ENCODE results near the gene PDGFB. TPM values are rescaled to one million over a fixed set of nuclear protein-coding genes. Genes with fewer than 3 reads are reported as not detected.

Gene PDGFB
- total RNA-seq, 1 donor, result 0.27 TPM

- peak in 1 of 3 donors; percentile 51 for DNase-seq (ENCODE audit: low read depth in 2 of 3, low spot score in 2 of 3)
These were observed 2.8 kb downstream of the PDGFB start for GRCh38 chr22:39241794-39242594.

- DNase-seq (ENCODE audit: low read depth in 2 of 3, low spot score in 2 of 3), result peak in 1 of 3 donors; percentile 24
These were observed 3.7 kb downstream of the PDGFB start for GRCh38 chr22:39240831-39241793.

DNA sequence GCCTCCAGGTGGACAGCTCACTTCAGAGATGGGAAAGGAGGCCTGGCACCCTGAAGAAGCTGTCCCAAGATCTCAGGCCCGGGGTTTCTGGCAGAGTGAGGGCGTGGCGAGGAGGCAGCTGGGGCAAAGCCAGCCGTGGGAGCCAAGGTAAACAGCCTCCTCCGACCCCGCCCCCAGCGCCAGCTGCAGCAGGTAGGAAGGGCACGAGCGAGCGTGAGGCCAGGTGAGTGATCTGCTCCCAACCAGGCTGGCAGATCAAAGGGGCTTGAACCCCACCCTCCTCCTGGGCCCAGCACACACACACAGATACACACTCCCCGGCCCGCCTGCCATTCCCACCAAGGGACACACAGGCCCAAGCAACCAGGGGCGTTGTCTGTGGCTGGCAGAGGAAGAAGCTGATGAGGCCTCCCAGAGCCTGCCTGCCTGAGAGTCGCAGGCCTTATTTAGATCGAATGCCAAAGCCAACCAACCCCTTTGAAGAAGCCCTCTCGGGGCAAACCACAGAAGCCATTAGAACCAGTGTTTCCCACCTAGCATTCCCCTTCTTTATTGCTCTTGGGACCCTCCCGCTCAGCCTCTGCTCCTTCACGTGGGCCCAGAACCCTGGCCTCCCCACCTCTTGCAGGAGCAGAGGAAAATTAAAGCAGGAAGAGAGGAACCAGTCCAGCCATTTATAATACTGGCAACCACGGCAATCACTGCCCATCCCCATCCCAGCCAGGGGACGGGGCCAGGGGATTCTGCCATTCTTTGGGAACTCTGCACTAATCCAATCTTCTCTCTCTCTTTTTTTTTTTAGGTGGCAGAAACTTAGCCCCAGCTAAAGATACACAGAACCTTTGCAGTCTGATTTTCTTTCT, 5.0 kb downstream of the PDGFB start:
- peak in 1 of 3 donors; percentile 31 for DNase-seq (ENCODE audit: low read depth in 2 of 3, low spot score in 2 of 3)

DNA sequence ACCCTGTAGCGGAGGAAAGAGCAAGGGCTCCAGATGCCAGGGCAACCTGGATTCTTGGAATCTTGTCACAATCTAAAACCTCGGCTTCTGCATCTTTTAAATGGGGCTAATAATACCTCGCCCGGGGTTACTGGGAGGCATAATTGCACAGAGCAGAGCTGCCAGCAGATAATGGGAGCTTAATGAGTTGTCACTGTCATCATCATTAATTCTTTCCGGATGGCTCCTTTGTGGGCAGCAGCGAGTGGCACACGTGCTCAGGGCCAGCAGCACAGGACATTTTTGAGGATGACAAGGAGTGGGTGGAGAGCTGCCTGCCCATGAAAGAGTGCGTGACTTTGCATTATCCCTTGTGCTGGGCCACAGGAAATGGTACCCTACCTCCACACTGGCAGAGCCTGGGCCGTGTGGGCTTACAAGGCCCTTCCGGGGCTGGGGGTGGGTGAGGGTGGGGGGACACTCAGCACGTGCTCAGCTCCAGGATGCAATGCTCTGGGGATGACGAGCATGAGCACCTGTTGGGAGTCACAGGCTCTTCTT, 5.7 kb downstream of the PDGFB start:
- DNase-seq (ENCODE audit: low read depth in 2 of 3, low spot score in 2 of 3), result no peak

- no peak for DNase-seq (ENCODE audit: low read depth in 2 of 3, low spot score in 2 of 3)
These were observed 6.2 kb downstream of the PDGFB start for GRCh38 chr22:39238561-39238960.

GRCh38 chr22:39238101-39238466, 6.7 kb downstream of the PDGFB start:
- no peak for DNase-seq (ENCODE audit: low read depth in 2 of 3, low spot score in 2 of 3)

DNA sequence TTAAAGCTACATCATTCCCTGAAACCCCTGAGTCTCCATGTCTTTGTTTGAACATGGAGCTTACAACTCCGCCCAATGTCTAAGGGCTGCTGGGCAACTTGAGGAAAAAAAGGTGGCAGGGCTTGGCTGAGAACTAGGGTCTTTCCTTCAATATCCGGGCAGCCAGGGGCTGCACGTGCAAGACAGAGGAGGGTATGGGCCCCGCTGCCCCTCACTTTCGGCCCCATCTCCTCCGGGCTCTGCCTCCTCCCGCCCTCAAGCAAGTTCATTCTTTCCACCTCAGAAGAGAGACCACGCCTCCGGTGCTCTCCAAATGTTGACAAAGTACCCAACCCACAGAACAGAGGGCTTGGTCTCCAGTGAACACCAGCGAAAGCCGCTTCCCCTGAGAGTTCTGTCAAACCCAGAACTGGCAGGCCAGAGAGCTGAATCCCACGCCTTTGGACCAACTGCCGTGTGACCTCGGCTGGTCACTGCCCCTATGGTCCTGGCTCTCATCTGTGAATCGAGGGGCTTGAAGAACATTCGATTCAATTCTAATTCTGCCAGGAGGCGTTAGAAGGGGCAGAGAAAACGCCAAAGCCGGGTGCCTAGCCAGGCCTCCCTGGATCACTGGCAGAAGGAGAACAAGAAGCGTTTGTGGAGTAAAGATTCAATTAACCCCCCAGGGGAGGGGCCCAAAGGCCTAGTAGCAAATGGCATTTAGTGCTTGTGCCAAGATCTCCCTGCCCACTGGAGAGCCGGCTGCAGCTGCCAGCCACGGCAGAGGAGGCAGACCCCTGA, 7.3 kb downstream of the PDGFB start:
- DNase-seq (ENCODE audit: low read depth in 2 of 3, low spot score in 2 of 3), result peak in 1 of 3 donors; percentile 62

DNA sequence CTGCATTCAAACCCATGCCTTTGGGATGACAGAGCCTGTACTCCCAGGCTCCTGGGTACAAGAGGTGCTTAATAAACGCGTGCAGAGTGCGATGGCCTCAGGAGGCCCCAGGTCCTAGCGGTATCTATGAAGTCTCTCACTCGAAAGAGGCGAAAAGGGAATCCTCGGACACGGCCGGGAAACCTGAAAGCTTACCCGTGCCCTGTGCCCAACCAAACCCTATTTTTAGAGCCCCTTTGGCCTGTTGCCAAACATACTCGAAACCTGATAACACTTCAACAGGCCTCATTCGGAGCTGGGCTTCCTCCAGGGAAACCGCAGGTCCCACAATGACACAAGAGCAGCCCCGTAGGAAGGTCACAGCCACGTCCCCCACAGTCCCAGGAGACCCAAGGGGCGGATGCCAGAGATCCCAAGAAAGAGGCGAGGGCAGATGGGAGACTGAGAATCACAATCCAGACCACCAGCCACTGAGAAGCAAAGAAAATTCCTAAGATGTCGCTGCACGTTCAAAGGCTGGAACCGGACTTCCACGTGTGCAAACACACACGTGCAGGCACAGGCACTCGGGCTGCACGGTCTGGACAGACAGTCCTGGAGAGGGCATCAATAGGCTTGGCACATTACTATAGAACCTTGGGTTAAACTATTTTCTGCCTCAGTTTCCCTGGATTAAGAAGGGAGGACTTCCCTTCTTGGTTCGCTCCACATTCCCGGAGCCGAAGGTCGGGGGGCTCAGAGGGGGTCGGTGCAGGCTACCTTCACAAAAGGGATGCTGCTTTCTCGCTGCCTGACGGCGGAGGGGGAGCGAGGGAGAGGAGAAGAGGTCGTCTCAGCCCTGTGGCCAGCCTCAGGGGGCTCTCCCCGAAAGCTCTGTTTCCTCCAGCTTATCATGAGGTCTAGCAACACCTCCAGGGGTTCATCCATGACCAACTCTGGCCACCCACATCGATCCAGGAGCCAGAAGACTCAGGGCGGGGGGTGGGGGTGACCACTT, 8.2 kb downstream of the PDGFB start:
- peak in 2 of 3 donors; percentile 92 to 97 for DNase-seq (ENCODE audit: low read depth in 2 of 3, low spot score in 2 of 3)

GRCh38 chr22:39234867-39235687, 9.7 kb downstream of the PDGFB start:
- peak in 1 of 3 donors; percentile 29 for DNase-seq (ENCODE audit: low read depth in 2 of 3, low spot score in 2 of 3)

GRCh38 chr22:39234472-39234787, 10.4 kb downstream of the PDGFB start:
- no peak for DNase-seq (ENCODE audit: low read depth in 2 of 3, low spot score in 2 of 3)

DNA sequence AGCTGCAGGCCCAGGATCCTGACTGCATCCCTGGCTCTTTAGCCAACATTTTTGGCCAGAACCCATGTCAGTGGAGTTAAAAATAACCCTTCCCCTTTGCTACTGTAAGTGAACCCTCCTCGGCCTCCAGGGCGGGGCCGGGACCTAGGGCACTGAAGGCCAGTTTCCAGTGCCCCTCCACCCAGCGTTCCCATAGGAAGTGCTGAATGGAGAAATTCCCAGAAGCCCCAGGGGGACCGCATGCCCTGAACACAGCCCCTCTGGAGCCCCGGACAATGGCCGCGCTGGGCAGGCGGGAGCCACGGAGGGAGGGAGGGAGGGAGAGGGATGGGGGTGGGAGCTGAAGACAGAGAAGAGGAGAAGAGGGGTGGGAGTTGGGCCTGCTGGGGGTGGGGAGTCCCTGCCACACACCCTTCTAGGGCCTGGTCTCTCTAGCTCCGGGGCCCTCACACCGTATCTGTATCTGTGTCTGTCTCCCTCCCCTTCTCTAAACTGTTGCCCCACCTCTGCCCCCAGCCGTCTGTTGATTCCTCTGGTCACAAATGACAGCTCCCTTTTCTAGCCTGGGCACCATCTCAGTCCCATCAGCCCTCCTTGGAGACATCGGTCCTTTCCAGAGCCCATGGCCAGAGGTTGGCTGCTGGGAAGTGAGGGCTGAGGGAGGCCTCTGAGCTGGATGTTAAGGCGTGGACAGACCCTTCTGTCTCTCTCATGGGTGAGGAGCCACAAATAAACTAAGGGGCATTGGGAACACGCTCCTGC, 10.9 kb downstream of the PDGFB start:
- DNase-seq (ENCODE audit: low read depth in 2 of 3, low spot score in 2 of 3), result no peak

DNA sequence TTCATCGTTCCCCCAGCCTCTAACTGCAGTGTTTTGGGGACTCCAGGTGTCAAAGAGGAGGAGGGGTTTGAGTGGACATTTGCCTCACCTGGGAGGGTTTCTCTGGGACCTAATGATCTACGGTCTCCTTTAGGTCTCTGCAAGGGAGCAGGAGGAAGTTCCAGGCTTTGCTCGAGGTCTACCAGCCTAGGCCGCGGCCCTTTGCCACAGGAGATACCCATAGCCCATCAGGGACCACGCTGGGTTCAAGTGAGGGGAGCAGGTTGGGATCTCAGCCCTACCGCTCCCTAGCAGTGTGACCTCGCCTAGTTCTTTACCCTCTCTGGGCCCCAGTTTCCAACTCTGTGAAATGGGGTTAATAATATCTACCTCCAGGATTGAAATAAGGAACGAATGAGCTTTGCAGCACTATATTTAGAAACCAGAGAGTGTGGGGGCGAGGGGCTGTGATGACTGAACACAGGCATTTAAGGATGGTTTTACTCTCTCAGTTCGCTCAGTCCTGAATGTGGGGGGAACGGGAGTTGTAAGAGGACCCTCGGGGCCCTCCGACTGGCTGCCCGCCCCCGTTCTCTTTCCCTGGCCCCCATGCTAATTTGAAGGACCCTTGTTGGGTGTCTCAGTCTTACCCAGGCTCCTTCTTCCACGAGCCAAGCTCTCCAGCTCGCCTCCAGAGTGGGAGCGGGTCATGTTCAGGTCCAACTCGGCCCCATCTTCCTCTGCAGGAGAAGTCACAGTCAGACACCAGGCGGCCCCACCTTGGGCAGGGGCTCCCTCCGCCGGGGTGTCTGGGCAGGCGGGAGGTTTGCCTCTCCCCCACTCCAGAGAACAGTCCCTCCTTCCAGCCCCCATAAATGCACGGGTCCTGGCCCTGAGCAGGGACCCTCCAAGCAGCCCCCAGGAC, 11.7 kb downstream of the PDGFB start:
- DNase-seq (ENCODE audit: low read depth in 2 of 3, low spot score in 2 of 3), result no peak

- DNase-seq (ENCODE audit: low read depth in 2 of 3, low spot score in 2 of 3), result no peak
These were observed 12.5 kb downstream of the PDGFB start for GRCh38 chr22:39232246-39232645.

- no peak for DNase-seq (ENCODE audit: low read depth in 2 of 3, low spot score in 2 of 3)
These were observed 13.4 kb downstream of the PDGFB start for GRCh38 chr22:39231197-39231950.

Data from hematopoietic multipotent progenitor cell (in vitro differentiated cells).